GM18861 (cell line): Measurements from ENCODE around the gene TRIM67.
"Not testable (repeated sequence)": the region's sequence is repeated elsewhere in the genome, so short reads cannot be mapped to it uniquely, and the experiment has no call there.

Experiments
- ATAC-seq: cut with Tn5 transposase; IDR thresholded peaks from one replicate; pipeline ENCODE4 v1.9.1; 2021; ENCODE audit not compliant: unreplicated experiment

Gene TRIM67

GRCh38 chr1:231157311-231157710, 4.5 kb upstream of the TRIM67 start:
- no peak for ATAC-seq

- ATAC-seq = not testable (repeated sequence)
Measured at GRCh38 chr1:231158141-231158540, 3.7 kb upstream of the TRIM67 start.

GRCh38 chr1:231159202-231159962, 2.5 kb upstream of the TRIM67 start:
- no peak for ATAC-seq

- no peak for ATAC-seq
Measured at GRCh38 chr1:231159963-231160761, 1.7 kb upstream of the TRIM67 start.

GRCh38 chr1:231160895-231161666, 777 bp upstream of the TRIM67 start:
- ATAC-seq = no peak

- no peak for ATAC-seq
Measured at GRCh38 chr1:231162297-231162969, 575 bp downstream of the TRIM67 start.

GRCh38 chr1:231162970-231163829, 1.3 kb downstream of the TRIM67 start:
- ATAC-seq = no peak

GRCh38 chr1:231163830-231164427, 2.1 kb downstream of the TRIM67 start:
- no peak for ATAC-seq

GRCh38 chr1:231165371-231165770, 3.5 kb downstream of the TRIM67 start:
- ATAC-seq = no peak

- no peak for ATAC-seq
Measured at GRCh38 chr1:231166398-231166797, 4.5 kb downstream of the TRIM67 start.

- ATAC-seq = no peak
Measured at GRCh38 chr1:231170875-231171274, 9.0 kb downstream of the TRIM67 start.

- ATAC-seq = no peak
Measured at GRCh38 chr1:231171623-231172197, 9.9 kb downstream of the TRIM67 start.

GRCh38 chr1:231172411-231172810, 10.6 kb downstream of the TRIM67 start:
- ATAC-seq = no peak

- no peak for ATAC-seq
Measured at GRCh38 chr1:231176421-231176820, 14.6 kb downstream of the TRIM67 start.

GRCh38 chr1:231177226-231177625, 15.4 kb downstream of the TRIM67 start:
- ATAC-seq = no peak

- ATAC-seq = no peak
Measured at GRCh38 chr1:231177936-231178335, 16.1 kb downstream of the TRIM67 start.

- ATAC-seq = no peak
Measured at GRCh38 chr1:231178970-231179369, 17.1 kb downstream of the TRIM67 start.

GRCh38 chr1:231180034-231180433, 18.2 kb downstream of the TRIM67 start:
- no peak for ATAC-seq

GRCh38 chr1:231181271-231181670, 19.4 kb downstream of the TRIM67 start:
- ATAC-seq = no peak
